ENCODE data around the gene MPV17.
"Not testable (repeated sequence)": the region's sequence is repeated elsewhere in the genome, so short reads cannot be mapped to it uniquely, and the experiment has no call there.

MPV17 gene

GRCh38 chr2:27322301-27322765, 564 bp downstream of the MPV17 start:
- DNase-seq: no peak

GRCh38 chr2:27320958-27321543, 1.8 kb downstream of the MPV17 start:
- DNase-seq: peak; percentile 99

GRCh38 chr2:27319839-27320238, 3.1 kb downstream of the MPV17 start:
- not testable (repeated sequence) for DNase-seq

- DNase-seq: no peak
Measured at GRCh38 chr2:27316655-27317412, 6.1 kb downstream of the MPV17 start.

GRCh38 chr2:27315122-27315521, 7.8 kb downstream of the MPV17 start:
- no peak for DNase-seq

GRCh38 chr2:27314709-27315108, 8.2 kb downstream of the MPV17 start:
- no peak for DNase-seq

GRCh38 chr2:27313882-27314645, 8.8 kb downstream of the MPV17 start:
- DNase-seq: no peak

- DNase-seq: no peak
Measured at GRCh38 chr2:27312152-27312551, 10.7 kb downstream of the MPV17 start.

- DNase-seq: no peak
Measured at GRCh38 chr2:27309651-27310050, 13.2 kb downstream of the MPV17 start.

GRCh38 chr2:27308359-27308881, 14.5 kb downstream of the MPV17 start, which contains the start of gene UCN:
Gene UCN (minus strand): TSS chr2:27308445. CDS start chr2:27307895, 550 bp downstream.
- DNase-seq: no peak

GRCh38 chr2:27307545-27308358, 15.1 kb downstream of the MPV17 start:
- no peak for DNase-seq

GRCh38 chr2:27307287-27307544, 15.7 kb downstream of the MPV17 start:
- no peak for DNase-seq

- no peak for DNase-seq
Measured at GRCh38 chr2:27306573-27307286, 16.2 kb downstream of the MPV17 start.

- no peak for DNase-seq
Measured at GRCh38 chr2:27306136-27306535, 16.8 kb downstream of the MPV17 start.

- DNase-seq: no peak
Measured at GRCh38 chr2:27305516-27305915, 17.4 kb downstream of the MPV17 start.

- DNase-seq: no peak
Measured at GRCh38 chr2:27304488-27305240, 18.2 kb downstream of the MPV17 start.

GRCh38 chr2:27303093-27304025, 19.5 kb downstream of the MPV17 start:
- peak; percentile 76 for DNase-seq

- not testable (repeated sequence) for DNase-seq
Measured at GRCh38 chr2:27300606-27301005, 22.3 kb downstream of the MPV17 start.

GRCh38 chr2:27298391-27299080, 24.4 kb downstream of the MPV17 start:
- DNase-seq: no peak

- no peak for DNase-seq
Measured at GRCh38 chr2:27297195-27297594, 25.7 kb downstream of the MPV17 start.
